ENCODE data around the gene DUSP23. TPM values are rescaled to one million over a fixed set of nuclear protein-coding genes. Genes with fewer than 3 reads are reported as not detected.

Gene DUSP23
- polyA plus RNA-seq, 3 donors: 37.3 to 136 (median 97.8) TPM

GRCh38 chr1:159750621-159751020 lies 30.1 kb upstream of the DUSP23 start:
- Mint-ChIP-seq H3K36me3 (no peaks in the 10 kb centered on the region), H3K9me3 (peaks cover 0 to 8% (median 2%) of the 10 kb centered on the region in 7 donors), H3K4me1 (peaks cover 15% of the 10 kb centered on the region), H3K27ac (no peak overlapping the region), H3K4me3 (no peak overlapping the region), H3K27me3 (ENCODE audit: low read depth in 3 of 3) (peaks cover 0 to 1% (median 0%) of the 10 kb centered on the region in 3 donors)
- H2AFZ ChIP-seq (ENCODE audit: insufficient read depth, low read depth, low read length, poor library complexity, severe bottlenecking): no peak overlapping the region
- no peak overlapping the region for H3K27ac ChIP-seq (ENCODE audit: low read depth in 1 of 2, low read length in 2 of 2)
- H3K9ac ChIP-seq (ENCODE audit: insufficient read depth, low read length, poor library complexity, severe bottlenecking): no peak overlapping the region
- intact Hi-C loops (cut with micrococcal nuclease): no loop called here
- no peaks in the 10 kb centered on the region for H3K79me2 ChIP-seq (ENCODE audit: insufficient read depth, low read length)
- no peak for DNase-seq
- TF ChIP-seq CTCF (IDR thresholded peaks at IDR 0.05): no peak
- H3K9me3 ChIP-seq (replicated peaks in 1 of 2; ENCODE audit: control insufficient read depth in 1 of 2, insufficient read depth in 1 of 2, low read length in 2 of 2): no peaks in the 10 kb centered on the region
- no peaks in the 10 kb centered on the region for H3K36me3 ChIP-seq (replicated peaks in 1 of 2; ENCODE audit: control insufficient read depth in 1 of 2, insufficient read depth in 2 of 2, low read length in 2 of 2)
- H3K4me3 ChIP-seq (replicated peaks in 1 of 3; ENCODE audit: low read depth in 2 of 3, low read length in 3 of 3): no peak overlapping the region
- H3K4me2 ChIP-seq (replicated peaks; ENCODE audit: extremely low read depth, low read length, poor library complexity, severe bottlenecking): no peak overlapping the region
- H3K4me1 ChIP-seq (ENCODE audit: control insufficient read depth in 1 of 2, insufficient read depth in 2 of 2, low read length in 2 of 2): peaks cover 0 to 3% of the 10 kb centered on the region in 2 donors
- no peaks in the 10 kb centered on the region for H4K20me1 ChIP-seq (ENCODE audit: insufficient read depth, low read length)
- no peaks in the 10 kb centered on the region for H3K27me3 ChIP-seq (ENCODE audit: control insufficient read depth in 2 of 2, insufficient read depth in 2 of 2, low read length in 2 of 2)

GRCh38 chr1:159751031-159751430 lies 29.7 kb upstream of the DUSP23 start:
- H3K4me1 ChIP-seq (ENCODE audit: control insufficient read depth in 1 of 2, insufficient read depth in 2 of 2, low read length in 2 of 2): peaks cover 2 to 7% of the 10 kb centered on the region in 2 donors
- no peaks in the 10 kb centered on the region for H3K36me3 ChIP-seq (replicated peaks in 1 of 2; ENCODE audit: control insufficient read depth in 1 of 2, insufficient read depth in 2 of 2, low read length in 2 of 2)
- peaks cover 19% of the 10 kb centered on the region for H3K4me1 Mint-ChIP-seq
- no peaks in the 10 kb centered on the region for H3K27me3 ChIP-seq (ENCODE audit: control insufficient read depth in 2 of 2, insufficient read depth in 2 of 2, low read length in 2 of 2)
- H3K9me3 Mint-ChIP-seq: peaks cover 0 to 8% (median 1%) of the 10 kb centered on the region in 7 donors
- H3K4me2 ChIP-seq (replicated peaks; ENCODE audit: extremely low read depth, low read length, poor library complexity, severe bottlenecking): no peak overlapping the region
- H3K9me3 ChIP-seq (replicated peaks in 1 of 2; ENCODE audit: control insufficient read depth in 1 of 2, insufficient read depth in 1 of 2, low read length in 2 of 2): no peaks in the 10 kb centered on the region
- no peaks in the 10 kb centered on the region for H3K79me2 ChIP-seq (ENCODE audit: insufficient read depth, low read length)
- no peak overlapping the region for H3K9ac ChIP-seq (ENCODE audit: insufficient read depth, low read length, poor library complexity, severe bottlenecking)
- intact Hi-C loops (cut with micrococcal nuclease): no loop called here
- no peak overlapping the region for H3K4me3 Mint-ChIP-seq
- no peak for TF ChIP-seq CTCF (IDR thresholded peaks at IDR 0.05)
- DNase-seq: no peak
- H3K27ac ChIP-seq (ENCODE audit: low read depth in 1 of 2, low read length in 2 of 2): no peak overlapping the region
- H3K27me3 Mint-ChIP-seq (ENCODE audit: low read depth in 3 of 3): peaks cover 0 to 1% (median 0%) of the 10 kb centered on the region in 3 donors
- no peak overlapping the region for H3K27ac Mint-ChIP-seq
- no peak overlapping the region for H3K4me3 ChIP-seq (replicated peaks in 1 of 3; ENCODE audit: low read depth in 2 of 3, low read length in 3 of 3)
- no peaks in the 10 kb centered on the region for H4K20me1 ChIP-seq (ENCODE audit: insufficient read depth, low read length)
- no peak overlapping the region for H2AFZ ChIP-seq (ENCODE audit: insufficient read depth, low read depth, low read length, poor library complexity, severe bottlenecking)
- H3K36me3 Mint-ChIP-seq: no peaks in the 10 kb centered on the region

Measured in CD14-positive monocyte (primary cell).